ENCODE data around the gene MPZL2. TPM values are rescaled to one million over a fixed set of nuclear protein-coding genes. Genes with fewer than 3 reads are reported as not detected.

The MPZL2 gene
- total RNA-seq, 1 experiment from 2014 or later, result 1.8 TPM

GRCh38 chr11:118207079-118207478 lies 57.0 kb downstream of the MPZL2 start:
- H3K4me3 ChIP-seq (ENCODE audit: low read depth in 2 of 2, low read length in 2 of 2), result no peak overlapping the region
- peaks cover 59% of the 10 kb centered on the region for H3K27me3 ChIP-seq (ENCODE audit: control insufficient read depth, insufficient read depth, low read length)
- in situ Hi-C loops (cut with HindIII; ENCODE audit: low pct_unique_long_range_greater_than_20kb, low sequenced_read_pairs), result no loop called here
- H3K4me1 ChIP-seq (ENCODE audit: control insufficient read depth, insufficient read depth, low read length), result no peaks in the 10 kb centered on the region
- H3K36me3 ChIP-seq (ENCODE audit: control insufficient read depth, insufficient read depth, low read length), result no peaks in the 10 kb centered on the region
- TF ChIP-seq SIN3A (IDR thresholded peaks at IDR 0.05; ENCODE audit: borderline replicate concordance, insufficient read depth, low read depth, low read length) (no peak), TCF7L2 (IDR thresholded peaks at IDR 0.05; ENCODE audit: low read depth, low read length) (no peak), POLR2AphosphoS5 (IDR thresholded peaks at IDR 0.05; ENCODE audit: low read depth, low read length) (no peak), REST (IDR thresholded peaks at IDR 0.05; ENCODE audit: insufficient read depth in 1 of 2, low read depth in 2 of 2, low read length in 1 of 2) (no peak), CTCF (IDR thresholded peaks at IDR 0.05) (no peak)
- POLR2A ChIA-PET, result no interaction called here
- no peak overlapping the region for H3K27ac ChIP-seq (ENCODE audit: low read length)
- DNase-seq (ENCODE audit: low read depth, low spot score), result no peak
- BruUV-seq (replicated peaks), result no TSS peak
- intact Hi-C loops (cut with micrococcal nuclease; ENCODE audit: unreplicated experiment), result no loop called here
- ATAC-seq, result no peak
- H3K9me3 ChIP-seq (ENCODE audit: control insufficient read depth, insufficient read depth, low read depth, low read length), result no peaks in the 10 kb centered on the region
- CTCF ChIA-PET, result no interaction called here

GRCh38 chr11:118206391-118207031 lies 57.6 kb downstream of the MPZL2 start:
- Histone ChIP-seq H3K4me3 (ENCODE audit: low read depth in 2 of 2, low read length in 2 of 2) (no peak overlapping the region), H3K27ac (ENCODE audit: low read length) (no peak overlapping the region), H3K4me1 (ENCODE audit: control insufficient read depth, insufficient read depth, low read length) (no peaks in the 10 kb centered on the region), H3K36me3 (ENCODE audit: control insufficient read depth, insufficient read depth, low read length) (no peaks in the 10 kb centered on the region), H3K27me3 (ENCODE audit: control insufficient read depth, insufficient read depth, low read length) (peaks cover 56% of the 10 kb centered on the region), H3K9me3 (ENCODE audit: control insufficient read depth, insufficient read depth, low read depth, low read length) (no peaks in the 10 kb centered on the region)
- BruUV-seq (replicated peaks), result no TSS peak
- ChIA-PET CTCF (no interaction called here), POLR2A (no interaction called here)
- in situ Hi-C loops (cut with HindIII; ENCODE audit: low pct_unique_long_range_greater_than_20kb, low sequenced_read_pairs), result no loop called here
- TF ChIP-seq TCF7L2 (IDR thresholded peaks at IDR 0.05; ENCODE audit: low read depth, low read length), result no peak
- no peak for TF ChIP-seq POLR2AphosphoS5 (IDR thresholded peaks at IDR 0.05; ENCODE audit: low read depth, low read length)
- no peak for ATAC-seq
- intact Hi-C loops (cut with micrococcal nuclease; ENCODE audit: unreplicated experiment), result no loop called here
- no peak for DNase-seq (ENCODE audit: low read depth, low spot score)

GRCh38 chr11:118205606-118206378 lies 58.3 kb downstream of the MPZL2 start:
- intact Hi-C loops (cut with micrococcal nuclease; ENCODE audit: unreplicated experiment), result no loop called here
- ATAC-seq, result no peak
- TF ChIP-seq CTCF (IDR thresholded peaks at IDR 0.05) (no peak), POLR2AphosphoS5 (IDR thresholded peaks at IDR 0.05; ENCODE audit: low read depth, low read length) (no peak), TCF7L2 (IDR thresholded peaks at IDR 0.05; ENCODE audit: low read depth, low read length) (no peak), REST (IDR thresholded peaks at IDR 0.05; ENCODE audit: insufficient read depth in 1 of 2, low read depth in 2 of 2, low read length in 1 of 2) (no peak), SIN3A (IDR thresholded peaks at IDR 0.05; ENCODE audit: borderline replicate concordance, insufficient read depth, low read depth, low read length) (no peak)
- ChIA-PET POLR2A (no interaction called here), CTCF (no interaction called here)
- BruUV-seq (replicated peaks), result no TSS peak
- DNase-seq (ENCODE audit: low read depth, low spot score), result no peak
- Histone ChIP-seq H3K27me3 (ENCODE audit: control insufficient read depth, insufficient read depth, low read length) (peaks cover 56% of the 10 kb centered on the region), H3K4me1 (ENCODE audit: control insufficient read depth, insufficient read depth, low read length) (no peaks in the 10 kb centered on the region), H3K27ac (ENCODE audit: low read length) (no peak overlapping the region), H3K4me3 (ENCODE audit: low read depth in 2 of 2, low read length in 2 of 2) (no peak overlapping the region), H3K9me3 (ENCODE audit: control insufficient read depth, insufficient read depth, low read depth, low read length) (no peaks in the 10 kb centered on the region), H3K36me3 (ENCODE audit: control insufficient read depth, insufficient read depth, low read length) (no peaks in the 10 kb centered on the region)
- in situ Hi-C loops (cut with HindIII; ENCODE audit: low pct_unique_long_range_greater_than_20kb, low sequenced_read_pairs), result no loop called here

Measured in Panc1 (cell line).